Lower lobe of right lung (tissue), 2 donors: ENCODE measurements around the gene POU6F2. TPM values are rescaled to one million over a fixed set of nuclear protein-coding genes. Genes with fewer than 3 reads are reported as not detected.

Experiments
- ATAC-seq, 2 donors: fragments of 200-7000 bp; cut with Tn5 transposase; one replicate each; pipeline ENCODE4 v1.9.1; 2020 to 2022; ENCODE audit warnings: mild to moderate bottlenecking in 2 of 2, moderate library complexity in 2 of 2
- DNase-seq: peaks from one replicate; pipeline ENCODE4 v3.0.0-alpha.2; 2020
- H3K27ac ChIP-seq: fragments of 200-600 bp; one replicate; pipeline ENCODE4 v1.8.0; 2022
- H3K27me3 ChIP-seq: fragments of 200-600 bp; one replicate; pipeline ENCODE4 v1.8.0; 2022; ENCODE audit warnings: low read depth
- H3K36me3 ChIP-seq: fragments of 200-600 bp; one replicate; pipeline ENCODE4 v1.8.0; 2022; ENCODE audit warnings: mild to moderate bottlenecking
- H3K4me1 ChIP-seq: fragments of 200-600 bp; one replicate; pipeline ENCODE4 v1.8.0; 2022
- H3K4me3 ChIP-seq: fragments of 200-600 bp; one replicate; pipeline ENCODE4 v1.8.0; 2022; ENCODE audit warnings: mild to moderate bottlenecking
- H3K9me3 ChIP-seq: fragments of 200-600 bp; one replicate; pipeline ENCODE4 v1.8.0; 2022
- CTCF ChIP-seq: fragments of 200-600 bp; IDR thresholded peaks from one replicate; pipeline ENCODE4 v1.8.0; 2022; ENCODE audit warnings: antibody characterized with exemption, mild to moderate bottlenecking
- intact Hi-C: fragments of 100-400 bp; cut with DNase I; formaldehyde crosslinking; loops from one replicate; pipeline ENCODE4 v1.11.0; 2022
- total RNA-seq: library from RNA; stranded (reverse); fragmentation: NEBNext Ultra II Directional; extraction: Animal tissue kit (Norgen Biotek cat#: 25700); gene quantifications from one replicate; pipeline ENCODE4 v1.2.1, GENCODE V29; 2021
- donor health status: DM: no; HTN: yes; CAD: no; lungs with severe emphysema.

POU6F2 gene
- total RNA-seq, 1 donor from 2014 or later: not detected

GRCh38 chr7:39084349-39084748, 106.6 kb downstream of the POU6F2 start:
- ATAC-seq (no peak), DNase-seq (no peak)

GRCh38 chr7:39085189-39085588, 107.5 kb downstream of the POU6F2 start:
- no peak for DNase-seq
- Histone ChIP-seq H3K9me3 (no peaks in the 10 kb centered on the region), H3K36me3 (no peaks in the 10 kb centered on the region), H3K4me1 (no peaks in the 10 kb centered on the region), H3K27ac (no peak overlapping the region), H3K4me3 (peak overlapping the region; percentile 15), H3K27me3 (peaks cover 5% of the 10 kb centered on the region)
- intact Hi-C loops: no loop called here
- no peak for TF ChIP-seq CTCF
- ATAC-seq: no peak

More at GRCh38 chr7:39084349-39084748, 106.6 kb downstream of the POU6F2 start:
- no peak overlapping the region for H3K27ac ChIP-seq
- no peaks in the 10 kb centered on the region for H3K4me1 ChIP-seq
- H3K36me3 ChIP-seq: no peaks in the 10 kb centered on the region
- H3K27me3 ChIP-seq: peaks cover 5% of the 10 kb centered on the region
- TF ChIP-seq CTCF: no peak
- H3K9me3 ChIP-seq: no peaks in the 10 kb centered on the region
- no peak overlapping the region for H3K4me3 ChIP-seq
- intact Hi-C loops: no loop called here

GRCh38 chr7:39085590-39086049, 107.9 kb downstream of the POU6F2 start:
- Histone ChIP-seq H3K4me3 (peak overlapping the region; percentile 15), H3K27ac (no peak overlapping the region), H3K9me3 (no peaks in the 10 kb centered on the region), H3K27me3 (peaks cover 5% of the 10 kb centered on the region), H3K4me1 (no peaks in the 10 kb centered on the region), H3K36me3 (no peaks in the 10 kb centered on the region)
- TF ChIP-seq CTCF: no peak
- ATAC-seq (no peak), DNase-seq (no peak)
- intact Hi-C loops: no loop called here

GRCh38 chr7:39086638-39087360, 109.1 kb downstream of the POU6F2 start:
- Histone ChIP-seq H3K4me1 (no peaks in the 10 kb centered on the region), H3K9me3 (no peaks in the 10 kb centered on the region), H3K27ac (no peak overlapping the region), H3K4me3 (no peak overlapping the region), H3K36me3 (no peaks in the 10 kb centered on the region), H3K27me3 (no peaks in the 10 kb centered on the region)
- intact Hi-C loops: no loop called here
- TF ChIP-seq CTCF: no peak
- ATAC-seq (no peak), DNase-seq (no peak)

GRCh38 chr7:39088730-39089593, 111.3 kb downstream of the POU6F2 start:
- no peak overlapping the region for H3K27ac ChIP-seq
- ATAC-seq (no peak), DNase-seq (no peak)
- H3K4me1 ChIP-seq: no peaks in the 10 kb centered on the region
- H3K36me3 ChIP-seq: no peaks in the 10 kb centered on the region
- intact Hi-C loops: no loop called here
- H3K27me3 ChIP-seq: no peaks in the 10 kb centered on the region
- H3K9me3 ChIP-seq: no peaks in the 10 kb centered on the region
- no peak for TF ChIP-seq CTCF
- H3K4me3 ChIP-seq: no peak overlapping the region
